ENCODE data around the gene NRTN.
"Not testable (repeated sequence)": the region's sequence is repeated elsewhere in the genome, so short reads cannot be mapped to it uniquely, and the experiment has no call there.

Gene NRTN

GRCh38 chr19:5873617-5874199 lies 68.8 kb downstream of the NRTN start:
- no peak for DNase-seq

- DNase-seq: not testable (repeated sequence)
Observed at GRCh38 chr19:5874496-5874895, 69.6 kb downstream of the NRTN start.

DNA sequence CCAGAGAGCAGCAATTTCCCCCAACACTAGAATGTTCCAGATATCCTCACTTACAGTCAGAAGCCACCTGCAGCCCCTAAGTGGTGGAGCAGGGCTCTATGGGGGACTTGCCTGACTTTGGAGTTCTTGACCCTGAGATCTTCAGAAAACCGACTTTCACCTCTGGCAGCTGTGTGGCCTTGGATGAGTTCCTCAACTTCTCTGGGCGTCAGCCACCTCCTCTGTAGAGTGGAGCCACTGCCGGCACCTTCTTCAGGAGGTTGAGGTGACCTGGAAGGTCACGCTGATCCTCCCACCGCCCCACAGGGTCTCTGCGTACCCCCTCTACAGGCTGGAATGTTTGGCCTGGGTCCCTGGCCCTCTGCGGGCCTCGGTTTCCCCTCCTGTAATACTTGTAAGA lies 72.6 kb downstream of the NRTN start:
- no peak for DNase-seq

DNA sequence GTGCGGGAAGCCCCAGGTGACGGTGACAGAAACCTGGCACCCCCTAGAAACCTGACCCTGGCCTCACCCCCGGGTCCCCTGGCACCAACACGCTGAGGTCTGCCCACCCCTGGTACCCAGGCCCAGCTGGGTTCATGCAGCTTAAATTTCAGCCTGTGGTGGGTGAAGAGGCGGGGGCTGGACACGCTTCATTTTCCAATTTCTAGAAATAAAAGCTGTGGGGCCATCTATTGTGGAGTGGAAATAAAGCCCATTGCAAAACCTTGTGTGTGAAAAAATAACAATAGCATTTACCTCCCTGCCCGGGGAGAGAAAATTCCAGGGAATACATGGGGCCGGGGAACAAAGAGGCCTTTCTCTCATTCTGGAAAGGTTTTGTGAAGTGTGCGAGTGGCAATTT lies 73.0 kb downstream of the NRTN start:
- DNase-seq: no peak

Measured in NCI-H1105 treated with DMSO at 0.1 percent for 48 hours (cell line).